ENCODE results near the gene IPPK. TPM values are rescaled to one million over a fixed set of nuclear protein-coding genes. Genes with fewer than 3 reads are reported as not detected.

The IPPK gene, protein sequence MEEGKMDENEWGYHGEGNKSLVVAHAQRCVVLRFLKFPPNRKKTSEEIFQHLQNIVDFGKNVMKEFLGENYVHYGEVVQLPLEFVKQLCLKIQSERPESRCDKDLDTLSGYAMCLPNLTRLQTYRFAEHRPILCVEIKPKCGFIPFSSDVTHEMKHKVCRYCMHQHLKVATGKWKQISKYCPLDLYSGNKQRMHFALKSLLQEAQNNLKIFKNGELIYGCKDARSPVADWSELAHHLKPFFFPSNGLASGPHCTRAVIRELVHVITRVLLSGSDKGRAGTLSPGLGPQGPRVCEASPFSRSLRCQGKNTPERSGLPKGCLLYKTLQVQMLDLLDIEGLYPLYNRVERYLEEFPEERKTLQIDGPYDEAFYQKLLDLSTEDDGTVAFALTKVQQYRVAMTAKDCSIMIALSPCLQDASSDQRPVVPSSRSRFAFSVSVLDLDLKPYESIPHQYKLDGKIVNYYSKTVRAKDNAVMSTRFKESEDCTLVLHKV
- total RNA-seq: 17.8 TPM

DNA sequence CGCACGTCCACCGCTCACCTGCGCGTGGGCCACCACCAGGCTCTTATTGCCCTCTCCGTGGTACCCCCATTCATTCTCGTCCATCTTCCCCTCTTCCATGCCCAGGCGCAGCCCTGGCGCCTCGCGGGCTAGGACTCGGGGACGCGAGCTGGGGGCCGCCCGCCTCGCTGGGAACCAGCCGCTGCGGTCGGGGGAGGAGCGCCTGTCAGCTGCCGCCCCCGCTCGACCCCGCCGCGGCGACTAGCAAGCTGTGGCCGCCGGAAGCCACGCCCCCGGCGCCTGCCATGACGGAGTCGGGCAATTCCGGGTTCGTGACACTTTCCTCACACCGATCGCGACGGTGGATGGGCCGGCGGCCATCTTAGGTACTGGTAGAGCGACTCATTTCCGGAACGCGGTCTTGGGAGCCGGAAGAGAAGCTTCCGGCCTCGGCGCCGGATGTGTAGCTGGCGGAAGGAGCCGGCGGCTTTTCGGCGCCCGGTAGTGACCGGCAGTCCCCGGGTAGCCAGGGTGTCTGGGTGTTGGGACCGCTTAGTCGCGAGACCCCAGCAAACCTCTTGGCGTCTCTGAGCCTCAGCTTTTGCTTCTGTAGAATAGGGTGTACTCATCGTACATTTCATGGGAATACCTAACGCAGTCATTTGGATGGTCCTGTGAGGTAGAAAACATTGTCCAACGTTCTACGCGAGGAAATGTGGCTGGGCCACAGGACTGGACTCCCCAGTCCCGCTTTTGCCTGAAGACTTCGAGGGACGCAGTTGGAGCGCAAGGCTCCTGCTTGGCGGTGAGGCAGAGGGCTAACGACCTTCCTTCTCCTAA, at the start of gene IPPK:
TSS of gene IPPK (minus strand) at position 242 of the 819 bp plus-strand sequence. CDS start at position 99, 143 bp downstream.

Other genes starting within 250 kb of the IPPK start
- not detected for gene OMD, start 245.7 kb downstream of the IPPK start, total RNA-seq
- gene ASPN, start 187.6 kb downstream of the IPPK start, total RNA-seq: 1.3 TPM
- 2.2 TPM for gene ECM2, start 134.1 kb downstream of the IPPK start, total RNA-seq
- gene BICD2, start 94.7 kb upstream of the IPPK start, total RNA-seq: 42.6 TPM
- 85.4 TPM for gene ZNF484, start 207.9 kb upstream of the IPPK start, total RNA-seq